ENCODE measurements around the gene PLCB4.

- TF ChIP-seq CTCF (IDR thresholded peaks at IDR 0.05) (no peak), POLR2A (IDR thresholded peaks at IDR 0.05) (no peak)
Observed at GRCh38 chr20:9413001-9413400, 344.1 kb downstream of the PLCB4 start.

Data from vagina (tissue), 2 donors.